ENCODE measurements around the gene HLA-C.

DNA sequence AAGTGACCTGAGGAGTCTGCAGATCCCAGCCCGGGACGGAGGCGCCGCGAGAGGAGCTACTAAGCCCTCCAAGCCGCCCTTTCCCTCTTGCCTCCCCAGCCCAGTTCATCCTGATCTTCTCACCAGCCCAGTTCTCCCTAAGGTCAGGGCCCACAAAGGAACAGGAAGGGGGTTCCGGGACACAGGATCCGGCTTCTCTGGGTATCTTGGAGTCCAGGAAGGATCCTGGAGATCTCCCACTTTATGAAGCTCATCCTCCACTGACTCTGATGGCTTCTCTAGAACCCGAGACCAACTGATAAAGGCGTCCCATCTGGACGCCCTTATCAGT lies 36.9 kb upstream of the HLA-C start:
- TF ChIP-seq LEF1 (IDR thresholded peaks at IDR 0.05) = no peak
- TF ChIP-seq, protein P1, sequence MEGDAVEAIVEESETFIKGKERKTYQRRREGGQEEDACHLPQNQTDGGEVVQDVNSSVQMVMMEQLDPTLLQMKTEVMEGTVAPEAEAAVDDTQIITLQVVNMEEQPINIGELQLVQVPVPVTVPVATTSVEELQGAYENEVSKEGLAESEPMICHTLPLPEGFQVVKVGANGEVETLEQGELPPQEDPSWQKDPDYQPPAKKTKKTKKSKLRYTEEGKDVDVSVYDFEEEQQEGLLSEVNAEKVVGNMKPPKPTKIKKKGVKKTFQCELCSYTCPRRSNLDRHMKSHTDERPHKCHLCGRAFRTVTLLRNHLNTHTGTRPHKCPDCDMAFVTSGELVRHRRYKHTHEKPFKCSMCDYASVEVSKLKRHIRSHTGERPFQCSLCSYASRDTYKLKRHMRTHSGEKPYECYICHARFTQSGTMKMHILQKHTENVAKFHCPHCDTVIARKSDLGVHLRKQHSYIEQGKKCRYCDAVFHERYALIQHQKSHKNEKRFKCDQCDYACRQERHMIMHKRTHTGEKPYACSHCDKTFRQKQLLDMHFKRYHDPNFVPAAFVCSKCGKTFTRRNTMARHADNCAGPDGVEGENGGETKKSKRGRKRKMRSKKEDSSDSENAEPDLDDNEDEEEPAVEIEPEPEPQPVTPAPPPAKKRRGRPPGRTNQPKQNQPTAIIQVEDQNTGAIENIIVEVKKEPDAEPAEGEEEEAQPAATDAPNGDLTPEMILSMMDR (IDR thresholded peaks at IDR 0.05 in 2 of 3, conservative IDR thresholded peaks at IDR 0.05 in 1 of 3; ENCODE audit: insufficient read depth in 2 of 3, low read depth in 1 of 3, low read length in 3 of 3) = no peak
- TF ChIP-seq ZNF398 (CRISPR knock-in tag; IDR thresholded peaks at IDR 0.05) = no peak
- TF ChIP-seq ZNF3 (CRISPR knock-in tag; IDR thresholded peaks at IDR 0.05) = no peak
- no peak for TF ChIP-seq ZNF263 (CRISPR knock-in tag; IDR thresholded peaks at IDR 0.05; ENCODE audit: borderline replicate concordance)
- no peak for TF ChIP-seq ZNF41 (CRISPR knock-in tag; conservative IDR thresholded peaks at IDR 0.05)
- no peak for TF ChIP-seq CBFB (CRISPR knock-in tag; IDR thresholded peaks at IDR 0.05)
- TF ChIP-seq EGR1 (conservative IDR thresholded peaks at IDR 0.05) = no peak
- TF ChIP-seq, protein P2, sequence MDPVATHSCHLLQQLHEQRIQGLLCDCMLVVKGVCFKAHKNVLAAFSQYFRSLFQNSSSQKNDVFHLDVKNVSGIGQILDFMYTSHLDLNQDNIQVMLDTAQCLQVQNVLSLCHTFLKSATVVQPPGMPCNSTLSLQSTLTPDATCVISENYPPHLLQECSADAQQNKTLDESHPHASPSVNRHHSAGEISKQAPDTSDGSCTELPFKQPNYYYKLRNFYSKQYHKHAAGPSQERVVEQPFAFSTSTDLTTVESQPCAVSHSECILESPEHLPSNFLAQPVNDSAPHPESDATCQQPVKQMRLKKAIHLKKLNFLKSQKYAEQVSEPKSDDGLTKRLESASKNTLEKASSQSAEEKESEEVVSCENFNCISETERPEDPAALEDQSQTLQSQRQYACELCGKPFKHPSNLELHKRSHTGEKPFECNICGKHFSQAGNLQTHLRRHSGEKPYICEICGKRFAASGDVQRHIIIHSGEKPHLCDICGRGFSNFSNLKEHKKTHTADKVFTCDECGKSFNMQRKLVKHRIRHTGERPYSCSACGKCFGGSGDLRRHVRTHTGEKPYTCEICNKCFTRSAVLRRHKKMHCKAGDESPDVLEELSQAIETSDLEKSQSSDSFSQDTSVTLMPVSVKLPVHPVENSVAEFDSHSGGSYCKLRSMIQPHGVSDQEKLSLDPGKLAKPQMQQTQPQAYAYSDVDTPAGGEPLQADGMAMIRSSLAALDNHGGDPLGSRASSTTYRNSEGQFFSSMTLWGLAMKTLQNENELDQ (CRISPR knock-in tag; IDR thresholded peaks at IDR 0.05; ENCODE audit: borderline replicate concordance) = no peak
- no peak for TF ChIP-seq KLF10 (CRISPR knock-in tag; IDR thresholded peaks at IDR 0.05)
- TF ChIP-seq MXI1 (IDR thresholded peaks at IDR 0.05; ENCODE audit: low read depth, low read length) = no peak
- no peak for TF ChIP-seq U2AF2 (optimal IDR thresholded peaks at IDR 0.05; ENCODE audit: low read depth, low read length)
- no peak for TF ChIP-seq MAFK (IDR thresholded peaks at IDR 0.05; ENCODE audit: low read length)
- TF ChIP-seq ARID2 (IDR thresholded peaks at IDR 0.05) = no peak
